Measurements from ENCODE around the gene CSE1L. TPM values are rescaled to one million over a fixed set of nuclear protein-coding genes. Genes with fewer than 3 reads are reported as not detected.

The CSE1L gene
- total and polyA plus RNA-seq, 9 donors, result 52.7 to 70.6 (median 61.2) TPM

Other genes starting within 250 kb of the CSE1L start
- gene PREX1, start 218.3 kb upstream of the CSE1L start, total RNA-seq, result 17.3 TPM
- 10 to 100 TPM; 16.7 to 32.5 (median 23.2) TPM for gene PREX1, start 218.3 kb upstream of the CSE1L start, polyA plus RNA-seq (ENCODE audit: insufficient read depth in 1 of 8, insufficient read length in 8 of 8, low replicate concordance in 1 of 8)
- gene ARFGEF2, start 124.6 kb upstream of the CSE1L start, total RNA-seq, result 16.8 TPM
- gene ARFGEF2, start 124.6 kb upstream of the CSE1L start, polyA plus RNA-seq (ENCODE audit: insufficient read depth in 1 of 8, insufficient read length in 8 of 8, low replicate concordance in 1 of 8), result 10 to 100 TPM; 10.2 to 15.3 (median 12.8) TPM
- gene STAU1, start 142.0 kb downstream of the CSE1L start, total RNA-seq, result 29.1 TPM
- 10 to 100 TPM; 46.1 to 68.5 (median 54.9) TPM for gene STAU1, start 142.0 kb downstream of the CSE1L start, polyA plus RNA-seq (ENCODE audit: insufficient read depth in 1 of 8, insufficient read length in 8 of 8, low replicate concordance in 1 of 8)
- 23.5 TPM for gene DDX27, start 173.1 kb downstream of the CSE1L start, total RNA-seq
- 10 to 100 TPM; 28.9 to 36.4 (median 32.3) TPM for gene DDX27, start 173.1 kb downstream of the CSE1L start, polyA plus RNA-seq (ENCODE audit: insufficient read depth in 1 of 8, insufficient read length in 8 of 8, low replicate concordance in 1 of 8)
- gene ZNFX1, start 231.7 kb downstream of the CSE1L start, total RNA-seq, result 12.3 TPM
- 10 to 100 TPM in 4 of 8 donors, 1 to 10 TPM in 4; 8.3 to 12.1 (median 10.1) TPM for gene ZNFX1, start 231.7 kb downstream of the CSE1L start, polyA plus RNA-seq (ENCODE audit: insufficient read depth in 1 of 8, insufficient read length in 8 of 8, low replicate concordance in 1 of 8)

All from muscle of leg (tissue), 9 donors.